Measurements from ENCODE around the gene BNC1. TPM values are rescaled to one million over a fixed set of nuclear protein-coding genes. Genes with fewer than 3 reads are reported as not detected.

Gene BNC1
- total and polyA plus RNA-seq, 2 of the 4 experiments (the other 2 are of a cell fraction), result 0.38 to 0.54 TPM

DNA sequence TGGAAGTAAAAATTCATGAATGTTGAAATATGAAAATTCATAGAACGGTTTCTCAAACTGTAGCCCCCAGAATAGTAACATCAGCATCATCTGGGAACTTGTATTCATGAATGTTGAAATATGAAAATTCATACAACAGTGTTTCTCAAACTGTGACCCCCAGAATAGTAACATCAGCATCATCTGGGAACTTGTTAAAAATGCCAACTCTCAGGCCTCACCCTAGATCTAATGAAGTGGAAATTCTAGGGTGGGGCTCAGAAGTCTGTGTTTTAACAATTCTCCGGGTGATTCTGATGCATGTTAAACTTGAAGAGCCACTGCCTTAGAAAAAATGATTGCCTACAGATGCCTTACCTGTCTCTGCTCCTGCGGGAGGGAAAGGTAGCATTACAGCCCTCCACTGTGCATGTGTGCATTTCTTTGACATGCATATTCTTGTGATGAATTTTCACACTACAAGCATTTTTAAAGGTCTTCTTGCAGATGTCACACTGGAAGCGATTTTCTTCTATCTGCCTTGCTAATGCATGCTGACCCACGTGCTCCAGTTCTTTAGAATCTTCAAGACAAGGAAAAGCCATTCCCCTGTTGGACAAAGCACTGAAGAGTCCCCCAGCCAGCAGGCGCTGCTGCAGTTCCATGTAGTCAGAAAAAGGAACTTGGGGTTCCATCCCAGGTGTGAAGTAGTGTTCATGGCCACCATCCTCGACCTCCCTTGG is 21.7 kb downstream of the BNC1 start:
- Histone ChIP-seq H3K9me1 (ENCODE audit: insufficient read depth, low read length) (0 out of 2 replicates have a peak, but pooled peaks cover 3% of the 10 kb centered on the region), H3K4me2 (ENCODE audit: low read depth, low read length) (no peak overlapping the region), H3K14ac (replicated peaks; ENCODE audit: low read depth, low read length) (no peak overlapping the region), H4K91ac (ENCODE audit: insufficient read depth, low read depth, low read length) (no peak overlapping the region), H3K27ac (ENCODE audit: insufficient read depth, low read length) (no peak overlapping the region), H4K5ac (ENCODE audit: low read depth, low read length) (no peak overlapping the region), H3K27me3 (ENCODE audit: control insufficient read depth, insufficient read depth, low read length) (no peaks in the 10 kb centered on the region), H2AK5ac (ENCODE audit: low read depth, low read length) (no peak overlapping the region), H3K4me1 (ENCODE audit: control insufficient read depth, insufficient read depth, low read length) (no peaks in the 10 kb centered on the region), H3K4ac (ENCODE audit: low read depth, low read length) (no peak overlapping the region), H2BK120ac (ENCODE audit: low read depth, low read length) (no peak overlapping the region), H3K9me3 (ENCODE audit: control insufficient read depth, insufficient read depth, low read length) (no peaks in the 10 kb centered on the region), H3K4me3 (ENCODE audit: insufficient read depth, low read depth, low read length) (no peak overlapping the region), H3K36me3 (ENCODE audit: control insufficient read depth, insufficient read depth, low read length) (no peaks in the 10 kb centered on the region), H2BK20ac (ENCODE audit: low read depth, low read length) (no peak overlapping the region), H2AK9ac (replicated peaks; ENCODE audit: low read depth, low read length, poor library complexity) (no peak overlapping the region), H2BK5ac (ENCODE audit: low read depth, low read length, poor library complexity, severe bottlenecking) (no peak overlapping the region), H3K56ac (ENCODE audit: extremely low read depth, insufficient read depth, low read length) (no peak overlapping the region), H3K18ac (ENCODE audit: low read depth, low read length) (no peak overlapping the region), H3K23ac (ENCODE audit: low read depth, low read length) (no peak overlapping the region), H2BK15ac (ENCODE audit: low read depth, low read length) (no peak overlapping the region), H4K8ac (ENCODE audit: low read depth in 2 of 2, low read length in 2 of 2) (no peak overlapping the region), H3K79me1 (ENCODE audit: low read depth in 1 of 2, low read length in 2 of 2) (no peaks in the 10 kb centered on the region), H4K20me1 (ENCODE audit: insufficient read depth, low read length) (no peaks in the 10 kb centered on the region), H3K9ac (ENCODE audit: low read depth, low read length) (no peak overlapping the region), H2AFZ (replicated peaks; ENCODE audit: low read length, poor library complexity) (no peak overlapping the region)
- TF ChIP-seq SMC3 (IDR thresholded peaks at IDR 0.05; ENCODE audit: low read depth, low read length) (no peak), RFX5 (IDR thresholded peaks at IDR 0.05; ENCODE audit: low read depth, low read length) (no peak), MAZ (IDR thresholded peaks at IDR 0.05; ENCODE audit: borderline replicate concordance, low read depth, low read length) (no peak), POLR2A (IDR thresholded peaks at IDR 0.05; ENCODE audit: low read depth, low read length) (no peak), RAD21 (IDR thresholded peaks at IDR 0.05; ENCODE audit: low read length) (no peak), NFE2L2 (IDR thresholded peaks at IDR 0.05; ENCODE audit: low read depth, low read length) (no peak), MXI1 (IDR thresholded peaks at IDR 0.05; ENCODE audit: borderline replicate concordance, low read depth, low read length) (no peak), CEBPB (IDR thresholded peaks at IDR 0.05; ENCODE audit: low read depth, low read length) (no peak), BHLHE40 (IDR thresholded peaks at IDR 0.05; ENCODE audit: low read depth, low read length) (no peak), FOS (IDR thresholded peaks at IDR 0.05; ENCODE audit: low read depth, low read length) (no peak), CHD1 (IDR thresholded peaks at IDR 0.05; ENCODE audit: low read depth, low read length) (no peak)
- TF ChIP-seq, protein P1, sequence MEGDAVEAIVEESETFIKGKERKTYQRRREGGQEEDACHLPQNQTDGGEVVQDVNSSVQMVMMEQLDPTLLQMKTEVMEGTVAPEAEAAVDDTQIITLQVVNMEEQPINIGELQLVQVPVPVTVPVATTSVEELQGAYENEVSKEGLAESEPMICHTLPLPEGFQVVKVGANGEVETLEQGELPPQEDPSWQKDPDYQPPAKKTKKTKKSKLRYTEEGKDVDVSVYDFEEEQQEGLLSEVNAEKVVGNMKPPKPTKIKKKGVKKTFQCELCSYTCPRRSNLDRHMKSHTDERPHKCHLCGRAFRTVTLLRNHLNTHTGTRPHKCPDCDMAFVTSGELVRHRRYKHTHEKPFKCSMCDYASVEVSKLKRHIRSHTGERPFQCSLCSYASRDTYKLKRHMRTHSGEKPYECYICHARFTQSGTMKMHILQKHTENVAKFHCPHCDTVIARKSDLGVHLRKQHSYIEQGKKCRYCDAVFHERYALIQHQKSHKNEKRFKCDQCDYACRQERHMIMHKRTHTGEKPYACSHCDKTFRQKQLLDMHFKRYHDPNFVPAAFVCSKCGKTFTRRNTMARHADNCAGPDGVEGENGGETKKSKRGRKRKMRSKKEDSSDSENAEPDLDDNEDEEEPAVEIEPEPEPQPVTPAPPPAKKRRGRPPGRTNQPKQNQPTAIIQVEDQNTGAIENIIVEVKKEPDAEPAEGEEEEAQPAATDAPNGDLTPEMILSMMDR (conservative IDR thresholded peaks at IDR 0.05; ENCODE audit: low read depth, low read length), result no peak
- intact Hi-C loops (cut with micrococcal nuclease), result no loop called here
- in situ Hi-C loops (cut with MboI; ENCODE audit: low sequenced_read_pairs), result loop anchor here (25.0 kb wide), 1 partner anchor 750 kb away; no protein-coding TSS in a partner anchor
- POLR2A ChIA-PET (ENCODE audit: unreplicated experiment), result no interaction called here
- no TSS peak for BruUV-seq (replicated peaks)
- dilution Hi-C loops (cut with HindIII; ENCODE audit: low sequenced_read_pairs, unreplicated experiment), result loop anchor here (25.0 kb wide), 1 partner anchor 300 kb away; no protein-coding TSS in a partner anchor
- ATAC-seq (ENCODE audit: low read depth) (no peak), DNase-seq (no peak)
- CTCF ChIA-PET, result no interaction called here
- 79% methylated on average over 2 of the region's 7 CpGs; no CpG with 5 or more reads in 1 of the 2 experiments for WGBS, 2 experiments (ENCODE audit: extremely low coverage in 2 of 2, insufficient read length in 1 of 2)

Data from IMR-90 (cell line).